Hematopoietic multipotent progenitor cell (in vitro differentiated cells): ENCODE results near the gene PARP6. TPM values are rescaled to one million over a fixed set of nuclear protein-coding genes. Genes with fewer than 3 reads are reported as not detected.
A peak's percentile ranks its signal among the peaks of the same experiment; 100 is the strongest.

Experiments used
- DNase-seq, 3 donors: peaks; one replicate each; pipeline ENCODE4 v3.0.0-alpha.2; 2011 to 2015; ENCODE audit warnings: low read depth in 2 of 3, low spot score in 2 of 3
- total RNA-seq: library from RNA; depleted of rRNA; stranded (reverse); fragments of >200 nt; gene quantifications from one replicate; pipeline ENCODE4 v1.2.3, GENCODE V29; 2012

PARP6 gene
- total RNA-seq, 1 donor: 39.6 TPM

- DNase-seq: no peak
Observed at GRCh38 chr15:72202302-72202701, 70.1 kb downstream of the PARP6 start.

GRCh38 chr15:72201391-72201921, 70.9 kb downstream of the PARP6 start:
- DNase-seq: no peak

- no peak for DNase-seq
Observed at GRCh38 chr15:72200395-72201237, 71.7 kb downstream of the PARP6 start.

GRCh38 chr15:72199721-72200212, 72.6 kb downstream of the PARP6 start:
- peak; percentile 52 to 84 (median 74) for DNase-seq

GRCh38 chr15:72199205-72199515, 73.2 kb downstream of the PARP6 start:
- no peak for DNase-seq

- no peak for DNase-seq
Observed at GRCh38 chr15:72198356-72199204, 73.8 kb downstream of the PARP6 start.

- peak in 1 of 3 donors; percentile 18 for DNase-seq
Observed at GRCh38 chr15:72197460-72198355, 74.6 kb downstream of the PARP6 start, which contains the start of gene GRAMD2A. TSS of gene GRAMD2A (minus strand) at chr15:72197787.

- DNase-seq: no peak
Observed at GRCh38 chr15:72197041-72197459, 75.3 kb downstream of the PARP6 start.

GRCh38 chr15:72196409-72197040, 75.8 kb downstream of the PARP6 start:
- DNase-seq: no peak

- DNase-seq: peak in 2 of 3 donors; percentile 51 to 71
Observed at GRCh38 chr15:72195101-72195511, 77.2 kb downstream of the PARP6 start.

- DNase-seq: no peak
Observed at GRCh38 chr15:72193836-72194396, 78.4 kb downstream of the PARP6 start.

GRCh38 chr15:72192416-72192815, 79.9 kb downstream of the PARP6 start:
- DNase-seq: no peak

Other genes with a start within 250 kb of the PARP6 start
- gene MYO9A, start 154.4 kb downstream of the PARP6 start, total RNA-seq: 18.3 TPM
- 0.81 TPM for gene SENP8, start 154.2 kb downstream of the PARP6 start, total RNA-seq
- gene GRAMD2A, start 74.8 kb downstream of the PARP6 start, total RNA-seq: 0.27 TPM
- 346 TPM for gene PKM, start 41.4 kb downstream of the PARP6 start, total RNA-seq
- gene CELF6, start 47.6 kb upstream of the PARP6 start, total RNA-seq: 0.54 TPM
- 81.9 TPM for gene HEXA, start 103.5 kb upstream of the PARP6 start, total RNA-seq
- gene TMEM202, start 125.8 kb upstream of the PARP6 start, total RNA-seq: not detected
- 26.9 TPM for gene ARIH1, start 201.8 kb upstream of the PARP6 start, total RNA-seq